Calu3 (cell line): ENCODE measurements around the gene COMT. TPM values are rescaled to one million over a fixed set of nuclear protein-coding genes. Genes with fewer than 3 reads are reported as not detected.
"Not testable (repeated sequence)": the region's sequence is repeated elsewhere in the genome, so short reads cannot be mapped to it uniquely, and the experiment has no call there.

Source experiments
- BruUV-seq: library from RNA; stranded (reverse); fragments of 400-500 nt; replicated peaks from 2 replicates; lab custom pipeline; 2021; lab: Mats Ljungman, UMichigan
- CTCF ChIA-PET: fragments of 300-600 bp; sonication (Branson Sonifier 250); formaldehyde crosslinking; loops from one replicate; lab custom pipeline; 2022; ENCODE audit warnings: antibody characterized with exemption; lab: Charles Lee
- DNase-seq: peaks from one replicate; pipeline ENCODE4 v3.0.0; 2022
- H3K27ac Mint-ChIP-seq: one replicate; pipeline ENCODE4 v1.8.0; 2022; ENCODE audit warnings: mixed read lengths; ENCODE audit not compliant: unreplicated experiment
- H3K27me3 Mint-ChIP-seq: one replicate; pipeline ENCODE4 v1.8.0; 2022; ENCODE audit warnings: mixed read lengths; ENCODE audit not compliant: unreplicated experiment
- H3K36me3 Mint-ChIP-seq: one replicate; pipeline ENCODE4 v1.8.0; 2022; ENCODE audit warnings: mild to moderate bottlenecking, moderate library complexity, mixed read lengths; ENCODE audit not compliant: insufficient read depth, unreplicated experiment
- H3K4me1 Mint-ChIP-seq: one replicate; pipeline ENCODE4 v1.8.0; 2022; ENCODE audit warnings: mild to moderate bottlenecking, low read depth, mixed read lengths; ENCODE audit not compliant: unreplicated experiment
- H3K4me3 Mint-ChIP-seq: one replicate; pipeline ENCODE4 v1.8.0; 2022; ENCODE audit warnings: mild to moderate bottlenecking, low read depth, moderate library complexity, mixed read lengths; ENCODE audit not compliant: unreplicated experiment
- H3K9me3 Mint-ChIP-seq: one replicate; pipeline ENCODE4 v1.8.0; 2022; ENCODE audit warnings: low read depth, mixed read lengths; ENCODE audit not compliant: unreplicated experiment
- CTCF ChIP-seq: fragments of 200-600 bp; IDR thresholded peaks from one replicate; pipeline ENCODE4 v1.8.0; 2022; ENCODE audit warnings: antibody characterized with exemption; ENCODE audit not compliant: unreplicated experiment
- intact Hi-C: fragments of 100-400 bp; cut with micrococcal nuclease; formaldehyde crosslinking; loops from one replicate; pipeline ENCODE4 v1.10.0; 2022; ENCODE audit not compliant: unreplicated experiment
- total RNA-seq: library from RNA; stranded (reverse); gene quantifications from 2 replicates; pipeline ENCODE4 v1.2.3, GENCODE V29; 2022

The COMT gene
- total RNA-seq, 1 experiment from 2014 or later = 170 TPM

GRCh38 chr22:19905347-19906276 lies 36.0 kb upstream of the COMT start:
- H3K27me3 Mint-ChIP-seq = no peaks in the 10 kb centered on the region
- no peaks in the 10 kb centered on the region for H3K36me3 Mint-ChIP-seq
- intact Hi-C loops = no loop called here
- H3K27ac Mint-ChIP-seq = no peak overlapping the region
- no peaks in the 10 kb centered on the region for H3K9me3 Mint-ChIP-seq
- CTCF ChIA-PET = interaction anchor here (0.6 to 1.3 kb wide), 2 partner anchors 80 to 175 kb away, joined by 3 read pairs; no protein-coding TSS in a partner anchor
- TF ChIP-seq CTCF = no peak
- DNase-seq = no peak
- no TSS peak for BruUV-seq
- H3K4me3 Mint-ChIP-seq = no peak overlapping the region
- peaks cover 5% of the 10 kb centered on the region for H3K4me1 Mint-ChIP-seq

DNA sequence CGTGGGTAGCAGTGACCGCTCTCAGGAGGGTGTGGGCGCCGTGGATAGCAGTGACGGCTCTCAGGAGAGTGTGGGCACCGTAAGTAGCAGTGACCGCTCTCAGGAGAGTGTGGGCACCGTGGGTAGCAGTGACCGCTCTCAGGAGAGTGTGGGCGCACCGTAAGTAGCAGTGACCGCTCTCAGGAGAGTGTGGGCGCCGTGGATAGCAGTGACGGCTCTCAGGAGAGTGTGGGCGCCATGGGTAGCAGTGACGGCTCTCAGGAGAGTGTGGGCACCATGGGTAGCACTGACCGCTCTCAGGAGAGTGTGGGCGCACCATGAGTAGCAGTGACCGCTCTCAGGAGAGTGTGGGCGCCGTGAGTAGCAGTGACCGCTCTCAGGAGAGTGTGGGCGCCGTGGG lies 34.7 kb upstream of the COMT start:
- H3K27ac Mint-ChIP-seq, CTCF ChIA-PET, H3K36me3 Mint-ChIP-seq, H3K27me3 Mint-ChIP-seq, H3K9me3 Mint-ChIP-seq, intact Hi-C loops, H3K4me3 Mint-ChIP-seq, BruUV-seq, DNase-seq, H3K4me1 Mint-ChIP-seq: not testable (repeated sequence)

- H3K4me3 Mint-ChIP-seq, H3K9me3 Mint-ChIP-seq, H3K27ac Mint-ChIP-seq, BruUV-seq, intact Hi-C loops, DNase-seq, CTCF ChIA-PET, H3K36me3 Mint-ChIP-seq, H3K4me1 Mint-ChIP-seq, H3K27me3 Mint-ChIP-seq: not testable (repeated sequence)
Measured at GRCh38 chr22:19907902-19908301, 33.7 kb upstream of the COMT start.

- no peaks in the 10 kb centered on the region for H3K27me3 Mint-ChIP-seq
- no peak overlapping the region for H3K27ac Mint-ChIP-seq
- no peaks in the 10 kb centered on the region for H3K9me3 Mint-ChIP-seq
- BruUV-seq = no TSS peak
- H3K4me3 Mint-ChIP-seq = no peak overlapping the region
- CTCF ChIA-PET = interaction anchor here (0.6 to 1.4 kb wide), 14 partner anchors 12 to 230 kb away, joined by 3 to 73 read pairs (median 6); partner anchors contain the start of genes COMT, GNB1L, GP1BB and RTL10
- DNase-seq = peak; percentile 84
- H3K36me3 Mint-ChIP-seq = peaks cover 7% of the 10 kb centered on the region
- peaks cover 5% of the 10 kb centered on the region for H3K4me1 Mint-ChIP-seq
- TF ChIP-seq CTCF = peak; percentile 94
- intact Hi-C loops = loop anchor here (1.0 kb wide), 1 partner anchor 179 kb away; no protein-coding TSS in a partner anchor
Measured at GRCh38 chr22:19909350-19910179, 32.0 kb upstream of the COMT start.
